SK-N-SH treated with all-trans-retinoic acid at 6 μM for 48 hours (cell line): ENCODE results near the gene CDH6.

ENCODE experiments used
- ATAC-seq: fragments of 200-7000 bp; cut with Tn5 transposase; 3 replicates; pipeline ENCODE4 v1.9.1; 2020; ENCODE audit warnings: mild to moderate bottlenecking, moderate library complexity
- BACH2 ChIP-seq: fragments of 250-450 bp; sonication (Bioruptor Pico); IDR thresholded peaks from 2 replicates; pipeline ENCODE4 v1.9.0; 2021; ENCODE audit warnings: mild to moderate bottlenecking, borderline replicate concordance
- CSDC2 ChIP-seq: fragments of 250-450 bp; sonication (Bioruptor Pico); IDR thresholded peaks from 2 replicates; pipeline ENCODE4 v1.5.0; 2020; ENCODE audit warnings: mild to moderate bottlenecking, moderate library complexity
- ESRRG ChIP-seq: fragments of 250-450 bp; sonication (Bioruptor Pico); IDR thresholded peaks from 2 replicates; pipeline ENCODE4 v1.6.1; 2021; ENCODE audit warnings: mild to moderate bottlenecking
- GLIS3 ChIP-seq: fragments of 250-450 bp; sonication (Bioruptor Pico); IDR thresholded peaks from 2 replicates; pipeline ENCODE4 v1.5.0; 2020; ENCODE audit warnings: mild to moderate bottlenecking, moderate library complexity
- ISL1 ChIP-seq: fragments of 250-450 bp; sonication (Bioruptor Pico); IDR thresholded peaks from 2 replicates; pipeline ENCODE4 v2.1.2; 2022; ENCODE audit warnings: mild to moderate bottlenecking, moderate library complexity
- OSR1 ChIP-seq: fragments of 250-450 bp; sonication (Bioruptor Pico); IDR thresholded peaks from 2 replicates; pipeline ENCODE4 v1.8.0; 2022; ENCODE audit warnings: moderate library complexity, mild to moderate bottlenecking, inconsistent platforms
- POU6F1 ChIP-seq: fragments of 250-450 bp; sonication (Bioruptor Pico); IDR thresholded peaks from 2 replicates; pipeline ENCODE4 v1.8.0; 2021; ENCODE audit warnings: low read depth, mild to moderate bottlenecking, moderate library complexity, borderline replicate concordance
- PPARA ChIP-seq: fragments of 250-450 bp; sonication (Bioruptor Pico); IDR thresholded peaks from 2 replicates; pipeline ENCODE4 v1.5.0; 2020; ENCODE audit warnings: mild to moderate bottlenecking, borderline replicate concordance
- RARB ChIP-seq: fragments of 250-450 bp; sonication (Bioruptor Pico); IDR thresholded peaks from 2 replicates; pipeline ENCODE4 v1.8.0; 2021; ENCODE audit warnings: mild to moderate bottlenecking, moderate library complexity
- SNAI2 ChIP-seq: fragments of 250-450 bp; sonication (Bioruptor Pico); IDR thresholded peaks from 2 replicates; pipeline ENCODE4 v1.5.0; 2020; ENCODE audit warnings: mild to moderate bottlenecking, moderate library complexity
- TCF4 ChIP-seq: fragments of 250-450 bp; sonication (Bioruptor Pico); IDR thresholded peaks from 2 replicates; pipeline ENCODE4 v1.8.0; 2021; ENCODE audit warnings: mild to moderate bottlenecking, moderate library complexity, borderline replicate concordance
- TOX ChIP-seq: fragments of 250-450 bp; sonication (Bioruptor Pico); IDR thresholded peaks from 2 replicates; pipeline ENCODE4 v1.8.0; 2021; ENCODE audit warnings: mild to moderate bottlenecking, moderate library complexity, borderline replicate concordance
- TSHZ2 ChIP-seq: fragments of 250-450 bp; sonication (Bioruptor Pico); IDR thresholded peaks from 2 replicates; pipeline ENCODE4 v1.5.0; 2020; ENCODE audit warnings: mild to moderate bottlenecking, moderate library complexity
- ZC3H10 ChIP-seq: fragments of 250-450 bp; sonication (Bioruptor Pico); IDR thresholded peaks from 2 replicates; pipeline ENCODE4 v1.5.1; 2021; ENCODE audit warnings: mild to moderate bottlenecking, moderate library complexity
- ZFP3 ChIP-seq: fragments of 250-450 bp; sonication (Bioruptor Pico); IDR thresholded peaks from 2 replicates; pipeline ENCODE4 v1.5.0; 2020; ENCODE audit warnings: mild to moderate bottlenecking, moderate library complexity
- ZFP30 ChIP-seq: fragments of 450-650 bp; formaldehyde crosslinking; IDR thresholded peaks from 2 replicates; pipeline ENCODE4 v1.5.0; 2022; ENCODE audit warnings: mild to moderate bottlenecking, moderate library complexity
- ZNF565 ChIP-seq: fragments of 450-650 bp; formaldehyde crosslinking; conservative IDR thresholded peaks from 2 replicates; pipeline ENCODE4 v1.5.0; 2020; ENCODE audit warnings: low read depth, mild to moderate bottlenecking, moderate library complexity
- ZNF70 ChIP-seq: fragments of 450-650 bp; formaldehyde crosslinking; IDR thresholded peaks from 2 replicates; pipeline ENCODE4 v1.5.0; 2020; ENCODE audit warnings: mild to moderate bottlenecking, moderate library complexity
- ZNF8 ChIP-seq: fragments of 450-650 bp; formaldehyde crosslinking; IDR thresholded peaks from 2 replicates; pipeline ENCODE4 v1.5.0; 2020; ENCODE audit warnings: mild to moderate bottlenecking, moderate library complexity
- TF ChIP-seq, protein P1 (sequence below): fragments of 250-450 bp; sonication (Bioruptor Pico); IDR thresholded peaks from 2 replicates; pipeline ENCODE4 v1.5.1; 2021; ENCODE audit warnings: mild to moderate bottlenecking, moderate library complexity
- TF ChIP-seq, protein P2 (sequence below): fragments of 250-450 bp; sonication (Bioruptor Pico); IDR thresholded peaks from 2 replicates; pipeline ENCODE4 v1.5.1; 2020; ENCODE audit warnings: low read depth, mild to moderate bottlenecking, moderate library complexity
- TF ChIP-seq, protein P3 (sequence below): fragments of 250-450 bp; sonication (Bioruptor Pico); IDR thresholded peaks from 2 replicates; pipeline ENCODE4 v1.8.0; 2020; ENCODE audit warnings: mild to moderate bottlenecking, moderate library complexity, borderline replicate concordance

The CDH6 gene

DNA sequence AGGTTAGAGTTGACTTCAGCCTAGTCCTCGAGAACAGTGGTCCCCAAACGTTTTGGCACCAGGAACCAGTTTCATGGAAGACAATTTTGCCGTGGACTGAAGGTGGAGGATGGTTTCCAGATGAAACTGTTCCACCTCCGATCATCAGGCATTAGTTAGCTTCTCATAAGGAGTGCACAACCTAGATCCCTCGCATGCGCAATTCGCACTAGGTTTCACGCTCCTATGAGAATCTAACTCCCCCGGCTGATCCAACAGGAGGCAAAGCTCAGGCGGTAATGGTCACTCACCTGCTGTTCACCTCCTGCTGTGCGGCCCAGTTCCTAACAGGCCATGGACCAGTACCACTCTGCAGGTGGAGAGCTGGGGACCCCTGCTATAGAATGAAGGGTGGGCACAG is 163.6 kb downstream of the CDH6 start (continued):
- TF ChIP-seq, protein P1, sequence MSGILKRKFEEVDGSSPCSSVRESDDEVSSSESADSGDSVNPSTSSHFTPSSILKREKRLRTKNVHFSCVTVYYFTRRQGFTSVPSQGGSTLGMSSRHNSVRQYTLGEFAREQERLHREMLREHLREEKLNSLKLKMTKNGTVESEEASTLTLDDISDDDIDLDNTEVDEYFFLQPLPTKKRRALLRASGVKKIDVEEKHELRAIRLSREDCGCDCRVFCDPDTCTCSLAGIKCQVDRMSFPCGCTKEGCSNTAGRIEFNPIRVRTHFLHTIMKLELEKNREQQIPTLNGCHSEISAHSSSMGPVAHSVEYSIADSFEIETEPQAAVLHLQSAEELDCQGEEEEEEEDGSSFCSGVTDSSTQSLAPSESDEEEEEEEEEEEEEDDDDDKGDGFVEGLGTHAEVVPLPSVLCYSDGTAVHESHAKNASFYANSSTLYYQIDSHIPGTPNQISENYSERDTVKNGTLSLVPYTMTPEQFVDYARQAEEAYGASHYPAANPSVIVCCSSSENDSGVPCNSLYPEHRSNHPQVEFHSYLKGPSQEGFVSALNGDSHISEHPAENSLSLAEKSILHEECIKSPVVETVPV (CRISPR knock-in tag), result no peak
- TF ChIP-seq, protein P2, sequence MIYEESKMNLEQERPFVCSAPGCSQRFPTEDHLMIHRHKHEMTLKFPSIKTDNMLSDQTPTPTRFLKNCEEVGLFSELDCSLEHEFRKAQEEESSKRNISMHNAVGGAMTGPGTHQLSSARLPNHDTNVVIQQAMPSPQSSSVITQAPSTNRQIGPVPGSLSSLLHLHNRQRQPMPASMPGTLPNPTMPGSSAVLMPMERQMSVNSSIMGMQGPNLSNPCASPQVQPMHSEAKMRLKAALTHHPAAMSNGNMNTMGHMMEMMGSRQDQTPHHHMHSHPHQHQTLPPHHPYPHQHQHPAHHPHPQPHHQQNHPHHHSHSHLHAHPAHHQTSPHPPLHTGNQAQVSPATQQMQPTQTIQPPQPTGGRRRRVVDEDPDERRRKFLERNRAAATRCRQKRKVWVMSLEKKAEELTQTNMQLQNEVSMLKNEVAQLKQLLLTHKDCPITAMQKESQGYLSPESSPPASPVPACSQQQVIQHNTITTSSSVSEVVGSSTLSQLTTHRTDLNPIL, result no peak

DNA sequence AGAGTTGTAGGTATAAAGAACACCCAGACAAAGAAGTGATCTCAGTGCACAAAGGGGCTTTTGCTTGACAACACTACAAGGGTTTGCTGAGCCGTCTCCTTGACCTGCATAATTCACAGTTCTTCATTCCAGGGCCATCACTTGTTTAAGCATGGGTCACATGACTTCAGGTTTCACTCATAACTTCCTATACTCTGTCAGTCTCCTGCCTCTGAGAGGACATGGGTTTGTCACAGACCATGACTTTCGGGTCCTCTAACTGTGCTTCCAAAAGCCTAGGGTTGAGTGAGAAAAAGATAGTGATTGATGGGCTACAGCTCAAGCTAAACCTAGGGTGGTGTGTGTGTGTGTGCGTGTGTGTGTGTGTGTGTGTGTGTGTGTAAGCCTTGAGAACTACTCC is 166.4 kb downstream of the CDH6 start:
- TF ChIP-seq BACH2 (CRISPR knock-in tag) (no peak), RARB (CRISPR knock-in tag) (no peak), TSHZ2 (CRISPR knock-in tag) (no peak), POU6F1 (CRISPR knock-in tag) (no peak), TCF4 (CRISPR knock-in tag) (no peak), ESRRG (CRISPR knock-in tag) (no peak), ZNF70 (CRISPR knock-in tag) (no peak), ZNF565 (CRISPR knock-in tag) (no peak), GLIS3 (no peak), ISL1 (CRISPR knock-in tag) (no peak), ZC3H10 (CRISPR knock-in tag) (no peak), SNAI2 (CRISPR knock-in tag) (no peak), ZFP3 (no peak), CSDC2 (CRISPR knock-in tag) (no peak), ZFP30 (CRISPR knock-in tag) (no peak)
- TF ChIP-seq, protein P3, sequence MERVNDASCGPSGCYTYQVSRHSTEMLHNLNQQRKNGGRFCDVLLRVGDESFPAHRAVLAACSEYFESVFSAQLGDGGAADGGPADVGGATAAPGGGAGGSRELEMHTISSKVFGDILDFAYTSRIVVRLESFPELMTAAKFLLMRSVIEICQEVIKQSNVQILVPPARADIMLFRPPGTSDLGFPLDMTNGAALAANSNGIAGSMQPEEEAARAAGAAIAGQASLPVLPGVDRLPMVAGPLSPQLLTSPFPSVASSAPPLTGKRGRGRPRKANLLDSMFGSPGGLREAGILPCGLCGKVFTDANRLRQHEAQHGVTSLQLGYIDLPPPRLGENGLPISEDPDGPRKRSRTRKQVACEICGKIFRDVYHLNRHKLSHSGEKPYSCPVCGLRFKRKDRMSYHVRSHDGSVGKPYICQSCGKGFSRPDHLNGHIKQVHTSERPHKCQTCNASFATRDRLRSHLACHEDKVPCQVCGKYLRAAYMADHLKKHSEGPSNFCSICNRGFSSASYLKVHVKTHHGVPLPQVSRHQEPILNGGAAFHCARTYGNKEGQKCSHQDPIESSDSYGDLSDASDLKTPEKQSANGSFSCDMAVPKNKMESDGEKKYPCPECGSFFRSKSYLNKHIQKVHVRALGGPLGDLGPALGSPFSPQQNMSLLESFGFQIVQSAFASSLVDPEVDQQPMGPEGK, result no peak
- TF ChIP-seq, protein P2, result no peak
- TF ChIP-seq, protein P1 (CRISPR knock-in tag), result no peak
- ATAC-seq, result no peak

DNA sequence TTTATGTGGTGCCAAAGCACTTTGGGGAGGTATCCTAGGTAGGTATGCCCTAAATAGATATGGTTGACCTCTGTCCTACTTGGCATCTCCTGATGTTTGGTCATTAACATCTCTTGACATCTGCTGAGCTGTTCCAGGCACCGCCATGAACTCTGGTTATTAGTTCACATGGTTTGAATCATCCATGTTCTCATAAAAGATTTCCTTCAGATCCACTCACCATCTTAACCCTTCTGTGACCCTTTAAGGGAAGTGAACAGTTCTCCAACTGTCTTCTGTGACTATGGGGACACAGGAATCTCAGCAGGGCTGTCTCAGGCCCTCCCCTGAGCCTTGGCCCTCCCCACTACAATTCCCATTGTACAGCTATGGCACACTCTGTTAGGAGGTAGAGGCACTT is 167.7 kb downstream of the CDH6 start:
- peak; percentile 57 for ATAC-seq
- no peak for TF ChIP-seq OSR1
- TF ChIP-seq ISL1 (CRISPR knock-in tag), result peak; percentile 94
- TF ChIP-seq GLIS3, result no peak
- TF ChIP-seq, protein P3, result peak; percentile 96
- TF ChIP-seq PPARA (CRISPR knock-in tag), result no peak
- 0 out of 2 replicates have a peak, but pooled peaks have one; percentile 55 for TF ChIP-seq ZFP3
- no peak for TF ChIP-seq BACH2 (CRISPR knock-in tag)
- TF ChIP-seq ZFP30 (CRISPR knock-in tag), result no peak
- TF ChIP-seq POU6F1 (CRISPR knock-in tag), result no peak
- 0 out of 2 replicates have a peak, but pooled peaks have one; percentile 58 for TF ChIP-seq SNAI2 (CRISPR knock-in tag)
- TF ChIP-seq TOX (CRISPR knock-in tag), result peak; percentile 87
- TF ChIP-seq ZNF565 (CRISPR knock-in tag), result no peak
- no peak for TF ChIP-seq ZNF8 (CRISPR knock-in tag)
